A172 (cell line): Measurements from ENCODE around the gene P4HA1. TPM values are rescaled to one million over a fixed set of nuclear protein-coding genes. Genes with fewer than 3 reads are reported as not detected.
"Not testable (repeated sequence)": the region's sequence is repeated elsewhere in the genome, so short reads cannot be mapped to it uniquely, and the experiment has no call there.

Experiments used
- DNase-seq: peaks from one replicate; pipeline ENCODE4 v3.0.0-alpha.2; 2015; ENCODE audit warnings: low spot score
- total RNA-seq: library from RNA; depleted of rRNA; stranded (reverse); fragments of >200 nt; shearing (Covaris generic); gene quantifications from 2 replicates; pipeline ENCODE4 v1.2.3, GENCODE V29; 2014; rRNA removed

Gene P4HA1
- 87.7 and 95.5 TPM in 2 replicates for total RNA-seq

- peak; percentile 96 for DNase-seq
These were observed at the start of gene P4HA1 for GRCh38 chr10:73096449-73097304. Gene P4HA1, minus strand, starts transcription at chr10:73096866. Its CDS starts 21,983 bp downstream, at chr10:73074883.

- no peak for DNase-seq
These were observed 44.9 kb upstream of the P4HA1 start for GRCh38 chr10:73141603-73142002.

GRCh38 chr10:73139251-73139650, 42.6 kb upstream of the P4HA1 start:
- no peak for DNase-seq

- DNase-seq, result no peak
These were observed 40.0 kb upstream of the P4HA1 start for GRCh38 chr10:73136627-73137026.

DNA sequence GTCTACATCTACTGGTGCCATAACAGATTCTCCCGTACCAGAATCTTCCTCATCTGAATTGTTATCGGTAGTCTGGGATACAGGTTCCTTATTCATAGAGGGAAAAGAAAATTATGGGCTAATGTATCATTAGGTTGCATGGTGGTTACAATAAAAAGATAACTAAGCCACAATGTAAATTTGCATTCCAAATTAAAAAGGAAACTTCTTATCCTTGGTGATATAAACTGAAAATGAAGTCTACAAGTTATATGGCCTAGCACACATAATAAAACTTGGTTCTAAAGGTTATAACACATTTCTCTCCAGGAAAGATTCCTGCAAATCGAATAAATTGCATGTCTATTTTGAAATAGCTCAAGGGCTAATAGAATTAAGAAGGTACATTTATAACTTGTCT, 38.1 kb upstream of the P4HA1 start:
- DNase-seq, result no peak

DNA sequence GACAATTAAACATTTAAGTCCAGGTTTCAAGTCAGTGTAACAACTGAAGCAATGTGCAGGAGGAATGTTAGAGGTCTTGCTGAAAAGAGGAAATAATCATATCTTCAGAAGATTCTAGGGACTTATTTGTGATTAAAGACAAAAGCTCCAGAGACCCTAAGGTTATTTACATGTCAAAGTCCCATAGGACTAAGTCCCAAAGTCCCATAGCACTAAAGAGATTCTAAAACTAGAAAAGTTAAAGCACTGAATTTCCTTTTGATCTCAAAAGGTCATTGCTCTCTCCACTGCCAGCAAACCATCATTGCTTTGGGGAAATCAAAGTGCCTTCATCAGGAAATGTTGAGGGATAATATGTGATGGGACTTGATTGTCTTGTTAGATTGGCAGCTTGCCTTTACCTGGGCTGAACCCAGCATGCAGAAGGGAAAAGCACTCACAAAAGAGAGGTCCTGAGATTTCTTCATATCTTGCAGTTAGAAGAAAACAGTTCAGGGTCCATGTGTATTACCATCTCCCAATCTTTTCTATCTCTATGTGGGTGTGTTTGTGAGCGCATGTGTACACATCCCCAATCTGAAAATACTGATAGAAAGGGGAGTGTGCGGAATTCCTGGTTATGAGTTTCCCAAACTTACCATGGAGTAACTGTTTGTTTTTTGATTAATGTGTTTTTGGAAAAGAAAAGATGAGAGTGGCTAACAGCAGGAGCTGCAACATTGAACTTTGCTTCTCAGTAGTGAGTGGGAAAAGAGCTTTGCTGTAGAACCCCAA, 35.4 kb upstream of the P4HA1 start:
- no peak for DNase-seq

GRCh38 chr10:73131301-73131700, 34.6 kb upstream of the P4HA1 start:
- peak; percentile 48 for DNase-seq

- no peak for DNase-seq
These were observed 29.7 kb upstream of the P4HA1 start for GRCh38 chr10:73126343-73126742.

DNA sequence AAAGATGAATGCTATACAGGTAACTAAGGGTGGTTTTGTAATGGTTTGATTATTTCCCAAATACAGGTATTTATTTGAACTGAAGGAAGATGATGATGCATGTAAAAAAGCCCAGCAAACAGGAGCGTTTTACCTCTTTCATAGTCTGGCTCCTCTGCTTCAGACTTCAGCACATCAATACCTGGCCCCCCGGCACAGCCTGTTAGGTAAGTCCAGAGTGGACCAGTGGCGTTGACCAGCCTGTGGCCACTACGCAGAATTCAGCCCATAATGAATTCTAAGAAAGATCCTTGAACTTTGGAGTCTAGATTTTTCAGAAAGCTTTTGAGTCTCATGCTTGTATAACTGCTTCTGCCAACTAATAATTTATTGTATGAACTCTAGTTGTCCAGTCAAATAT, 23.3 kb upstream of the P4HA1 start:
- DNase-seq, result no peak

- no peak for DNase-seq
These were observed 22.8 kb upstream of the P4HA1 start for GRCh38 chr10:73119457-73119856.

DNA sequence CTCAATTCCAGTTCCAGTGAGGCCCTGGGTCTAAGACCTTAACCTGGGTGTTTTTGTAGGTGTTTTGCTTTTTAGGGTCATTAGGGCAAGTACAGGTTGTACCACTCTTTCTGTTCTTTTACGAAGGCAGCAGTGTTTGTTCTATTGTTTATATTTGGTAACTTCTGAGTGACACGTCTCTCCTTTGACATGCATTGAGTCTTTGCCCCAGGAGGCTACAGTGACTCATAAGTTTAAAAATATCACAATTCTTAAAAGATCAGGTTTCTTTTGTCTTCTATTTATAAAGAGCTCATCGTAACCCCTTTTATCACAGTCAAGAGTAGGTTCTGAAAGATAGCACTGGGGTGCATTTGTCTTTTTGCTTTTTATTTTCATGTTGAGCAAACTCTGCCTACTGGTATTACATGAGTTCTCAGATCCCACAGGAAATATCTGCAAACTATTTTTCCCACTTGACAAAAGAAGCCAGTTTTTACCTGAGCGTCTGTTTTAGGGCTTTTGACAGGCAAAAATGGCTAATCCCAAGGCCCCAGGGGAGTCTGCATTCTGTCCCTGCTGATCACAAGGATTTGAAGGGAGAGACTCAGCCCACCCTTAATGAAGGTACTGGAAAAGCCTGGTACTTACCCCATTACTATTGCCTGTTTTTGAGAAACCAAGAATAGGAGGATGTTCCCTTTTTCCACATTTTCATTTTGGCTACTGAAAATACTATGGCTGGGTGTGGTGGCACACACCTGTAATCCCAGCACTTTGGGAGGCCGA, 21.5 kb upstream of the P4HA1 start:
- DNase-seq, result peak; percentile 34

GRCh38 chr10:73116017-73116416, 19.4 kb upstream of the P4HA1 start:
- no peak for DNase-seq

DNA sequence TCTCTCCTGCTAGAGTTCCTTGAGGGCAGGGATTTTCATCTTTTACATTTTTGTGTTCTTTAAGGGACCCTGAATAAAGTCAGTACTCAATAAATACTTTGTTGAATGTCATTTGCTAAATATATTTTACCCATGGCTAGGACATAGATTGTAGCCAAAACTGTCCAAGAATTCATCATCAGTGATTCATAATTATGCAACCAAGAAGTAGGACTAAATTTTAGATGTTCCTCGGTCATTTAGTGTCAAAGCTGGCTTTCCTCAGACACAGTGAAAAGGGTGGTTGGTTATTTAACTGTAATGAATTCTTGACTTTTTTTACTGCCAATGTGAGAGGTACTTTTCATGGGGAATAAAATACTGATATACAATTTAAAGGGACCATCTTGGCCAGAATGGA, 16.9 kb upstream of the P4HA1 start:
- no peak for DNase-seq

DNA sequence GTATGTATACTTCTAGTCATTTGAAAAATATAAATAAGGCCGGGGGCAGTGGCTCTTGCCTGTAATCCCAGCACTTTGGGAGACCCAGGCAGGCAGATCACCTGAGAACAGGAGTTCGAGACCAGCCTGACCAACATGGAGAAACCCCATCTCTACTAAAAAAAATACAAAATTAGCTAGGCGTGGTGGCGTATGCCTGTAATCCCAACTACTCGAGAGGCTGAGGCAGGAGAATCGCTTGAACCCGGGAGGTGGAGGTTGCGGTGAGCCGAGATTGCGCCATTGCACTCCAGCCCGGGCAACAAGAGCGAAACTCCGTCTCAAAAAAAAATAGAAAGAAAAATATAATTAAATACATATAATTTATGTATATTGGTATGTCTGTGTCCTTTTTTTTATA, 15.4 kb upstream of the P4HA1 start:
- not testable (repeated sequence) for DNase-seq

DNA sequence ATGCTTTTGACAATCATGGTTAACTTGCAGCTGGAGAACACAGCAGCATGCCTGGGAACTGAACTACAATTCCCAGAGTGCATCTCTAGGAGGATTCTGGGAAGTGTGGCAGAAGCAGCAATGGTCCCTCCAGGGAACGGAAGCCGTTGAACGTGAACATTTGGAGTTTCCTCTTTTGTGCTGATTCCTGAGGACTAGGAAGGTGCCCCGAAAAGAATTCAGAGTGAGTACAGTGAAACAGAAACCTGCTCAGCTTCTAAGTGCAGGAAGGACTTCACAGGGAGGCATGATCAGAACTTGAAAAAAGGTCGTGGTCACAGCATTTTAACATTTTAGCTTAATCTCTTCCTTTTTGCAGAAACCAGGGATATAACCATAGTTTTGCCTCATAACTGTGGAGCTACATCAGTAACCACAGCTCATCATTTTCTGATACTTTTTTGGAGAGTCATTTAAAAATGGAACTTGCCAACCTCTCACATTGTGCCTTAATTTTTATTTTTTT, 13.7 kb upstream of the P4HA1 start, which contains the start of gene NUDT13:
Gene NUDT13 (plus strand): TSS at position 111 of the 505 bp plus-strand sequence. CDS start 3,911 bp downstream, outside the sequence.
- DNase-seq, result peak; percentile 88

- DNase-seq, result not testable (repeated sequence)
These were observed 12.6 kb upstream of the P4HA1 start for GRCh38 chr10:73109248-73109652.

GRCh38 chr10:73106301-73106700, 9.6 kb upstream of the P4HA1 start:
- no peak for DNase-seq

GRCh38 chr10:73099141-73099540, 2.5 kb upstream of the P4HA1 start:
- DNase-seq, result no peak

GRCh38 chr10:73097305-73097670, 622 bp upstream of the P4HA1 start:
- no peak for DNase-seq

- peak; percentile 51 for DNase-seq
These were observed 621 bp downstream of the P4HA1 start for GRCh38 chr10:73096041-73096448.

DNA sequence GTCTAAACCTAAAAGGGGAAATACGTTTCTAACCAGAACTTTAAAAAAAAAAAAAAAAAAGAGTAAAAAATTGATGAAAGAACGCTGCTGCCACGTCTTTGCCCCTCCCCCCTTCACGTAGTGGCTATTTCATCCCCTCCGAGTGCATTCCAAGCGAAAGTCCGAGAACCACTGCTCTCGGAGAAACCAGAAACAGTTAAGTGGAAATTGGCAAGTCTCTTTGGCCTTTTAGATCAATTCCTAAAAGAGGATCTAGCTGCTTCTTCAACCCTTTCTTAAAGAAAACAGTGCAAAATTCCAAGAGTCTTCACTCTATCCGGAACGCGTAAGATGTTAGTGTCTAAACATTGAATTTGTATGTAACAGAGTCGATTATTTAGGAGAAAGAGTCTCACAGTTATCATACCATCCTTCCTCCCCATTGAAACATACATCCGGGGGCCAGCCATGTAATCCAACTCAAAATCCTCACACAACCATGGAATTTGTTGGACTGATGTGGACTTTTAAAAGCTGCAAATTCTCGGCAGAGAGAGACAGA, 1.1 kb downstream of the P4HA1 start:
- peak; percentile 61 for DNase-seq
